HepG2 (cell line): ENCODE data around the gene SCT.

Experiments used
- FOSL2 ChIP-seq: sonication (generic); formaldehyde crosslinking; IDR thresholded peaks from 2 replicates; pipeline ENCODE4 v1.4.0; 2020; ENCODE audit warnings: missing genetic modification reagents
- PAX8 ChIP-seq: sonication (generic); formaldehyde crosslinking; IDR thresholded peaks from 2 replicates; pipeline ENCODE4 v1.8.0; 2022; ENCODE audit warnings: mild to moderate bottlenecking, missing genetic modification reagents, borderline replicate concordance
- RORA ChIP-seq: sonication (generic); formaldehyde crosslinking; IDR thresholded peaks from 2 replicates; pipeline ENCODE4 v1.5.0; 2020; ENCODE audit warnings: mild to moderate bottlenecking, missing genetic modification reagents, moderate library complexity
- TCF7 ChIP-seq: sonication (generic); IDR thresholded peaks from 2 replicates; pipeline ENCODE4 v1.6.1; 2016; ENCODE audit warnings: antibody characterized with exemption, low read depth
- ZNF546 ChIP-seq: sonication (generic); formaldehyde crosslinking; conservative IDR thresholded peaks from 2 replicates; pipeline ENCODE4 v1.8.1; 2023; ENCODE audit warnings: mild to moderate bottlenecking, missing genetic modification reagents

DNA sequence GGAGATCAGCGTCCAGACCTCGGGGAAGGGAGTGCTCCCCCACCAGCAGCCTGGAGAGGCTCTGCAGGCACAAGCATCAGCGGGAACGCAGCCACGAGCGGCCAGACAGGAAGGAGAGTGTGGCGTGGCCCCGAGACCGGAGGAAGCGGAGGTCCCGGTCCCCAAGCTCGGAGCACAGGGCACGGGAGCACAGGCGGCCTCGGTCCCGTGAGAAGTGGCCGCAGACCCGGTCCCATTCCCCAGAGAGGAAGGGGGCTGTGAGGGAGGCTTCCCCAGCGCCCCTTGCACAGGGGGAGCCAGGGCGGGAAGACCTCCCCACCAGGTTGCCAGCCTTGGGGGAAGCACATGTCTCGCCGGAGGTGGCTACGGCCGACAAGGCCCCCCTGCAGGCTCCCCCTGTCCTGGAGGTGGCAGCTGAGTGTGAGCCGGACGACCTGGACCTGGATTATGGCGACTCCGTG, 18.2 kb downstream of the SCT start:
- no peak for TF ChIP-seq TCF7
- TF ChIP-seq ZNF546 (CRISPR knock-in tag): no peak
- TF ChIP-seq PAX8 (CRISPR knock-in tag): no peak
- no peak for TF ChIP-seq FOSL2 (CRISPR knock-in tag)
- TF ChIP-seq RORA (CRISPR knock-in tag): no peak
